Stimulated activated memory B cell treated with anti-CD40 and anti-IgM and Interleukin-4, amounts not matched to agents 10 μg/mL and 1 μg/mL and 100 μg/mL, for 72 hours (primary cell): ENCODE measurements around the gene BNIP2.
"Not testable (repeated sequence)": the region's sequence is repeated elsewhere in the genome, so short reads cannot be mapped to it uniquely, and the experiment has no call there.

Source experiments
- ATAC-seq: fragments of 150-1000 bp; cut with Tn5 transposase; 2 replicates; pipeline ENCODE4 v1.10.0; 2021
- H3K27ac Mint-ChIP-seq: one replicate; pipeline ENCODE4 v1.8.0; 2022; ENCODE audit warnings: mild to moderate bottlenecking, mixed read lengths
- H3K27me3 Mint-ChIP-seq: one replicate; pipeline ENCODE4 v1.8.0; 2022; ENCODE audit warnings: mixed read lengths
- H3K36me3 Mint-ChIP-seq: one replicate; pipeline ENCODE4 v1.8.0; 2022; ENCODE audit warnings: mixed read lengths
- H3K4me1 Mint-ChIP-seq: one replicate; pipeline ENCODE4 v1.8.0; 2022; ENCODE audit warnings: mixed read lengths
- H3K4me3 Mint-ChIP-seq: one replicate; pipeline ENCODE4 v1.8.0; 2022; ENCODE audit warnings: mild to moderate bottlenecking, moderate library complexity, mixed read lengths
- H3K9me3 Mint-ChIP-seq: one replicate; pipeline ENCODE4 v1.8.0; 2022; ENCODE audit warnings: mixed read lengths

BNIP2 gene

DNA sequence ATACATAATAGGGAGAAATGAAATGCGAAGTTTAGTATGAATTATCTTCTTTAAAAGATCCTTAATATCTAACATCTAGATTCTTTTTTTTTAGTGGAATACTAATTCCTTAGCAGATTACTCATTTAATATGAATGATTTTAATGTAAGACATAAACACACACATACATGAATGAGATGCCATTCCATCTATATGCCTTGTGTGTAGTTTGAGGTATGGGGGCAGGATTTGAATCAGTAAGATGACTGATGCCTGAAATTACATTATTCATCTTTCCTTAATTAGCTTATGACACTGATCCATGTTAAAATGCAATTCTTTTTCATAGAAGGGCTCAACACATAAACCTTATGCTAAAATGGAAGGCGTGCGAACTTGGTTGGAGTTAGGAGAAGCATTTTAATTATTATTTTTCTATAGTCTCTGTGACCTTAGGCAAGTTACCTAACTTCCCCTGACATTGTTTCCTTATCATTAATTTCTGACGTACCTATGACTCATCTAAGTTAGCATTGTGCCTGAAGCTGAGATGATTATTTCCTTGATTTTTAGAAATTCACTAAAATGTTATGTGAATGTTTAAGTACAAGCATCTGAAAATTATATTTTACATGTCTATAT, 10.8 kb upstream of the BNIP2 start:
- Mint-ChIP-seq H3K4me3 (no peak overlapping the region), H3K27ac (no peak overlapping the region), H3K4me1 (no peaks in the 10 kb centered on the region), H3K27me3 (no peaks in the 10 kb centered on the region), H3K9me3 (no peaks in the 10 kb centered on the region), H3K36me3 (peaks cover 3% of the 10 kb centered on the region)
- ATAC-seq, result no peak

DNA sequence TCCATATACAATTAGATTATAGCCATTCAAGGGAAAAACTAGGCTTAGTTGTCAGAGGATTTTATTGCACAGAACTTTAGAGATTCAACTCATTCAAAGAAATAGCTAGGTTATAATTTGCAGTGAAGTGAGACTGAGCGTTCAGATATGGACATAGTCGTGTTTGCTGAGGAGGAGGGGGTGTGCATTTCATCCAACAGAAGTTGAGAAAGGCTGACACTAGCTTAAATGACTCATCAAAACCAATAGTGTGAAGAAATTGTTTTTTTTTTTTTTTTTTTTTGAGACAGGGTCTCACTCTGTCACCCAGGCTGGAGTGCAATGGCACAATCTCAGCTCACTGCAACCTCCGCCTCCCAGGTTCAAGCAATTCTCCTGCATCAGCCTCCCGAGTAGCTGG, 8.9 kb upstream of the BNIP2 start:
- not testable (repeated sequence) for H3K27me3 Mint-ChIP-seq, H3K27ac Mint-ChIP-seq, ATAC-seq, H3K36me3 Mint-ChIP-seq, H3K9me3 Mint-ChIP-seq, H3K4me1 Mint-ChIP-seq, H3K4me3 Mint-ChIP-seq

DNA sequence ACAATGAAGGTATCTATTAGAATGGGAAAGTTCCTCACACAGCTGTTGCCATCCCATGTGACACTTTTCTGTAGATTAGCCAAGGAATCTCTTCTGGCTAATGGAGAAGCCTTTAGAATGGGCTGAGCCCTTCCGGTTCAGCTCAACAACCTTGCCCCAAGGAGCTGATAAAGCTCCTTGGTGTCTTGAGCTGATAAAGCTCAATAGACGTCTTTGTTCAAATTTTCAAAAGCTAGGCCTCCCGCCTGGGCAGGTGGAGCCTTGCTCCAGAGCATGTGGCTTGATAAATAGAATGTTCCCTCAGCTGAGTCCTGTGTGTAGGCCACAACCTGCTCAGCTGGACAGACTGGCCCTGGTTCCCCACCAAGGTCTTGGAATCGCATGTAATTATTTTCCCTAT, 7.2 kb upstream of the BNIP2 start:
- Mint-ChIP-seq H3K4me3 (no peak overlapping the region), H3K27ac (no peak overlapping the region), H3K27me3 (no peaks in the 10 kb centered on the region), H3K36me3 (peaks cover 8% of the 10 kb centered on the region), H3K9me3 (no peaks in the 10 kb centered on the region), H3K4me1 (no peaks in the 10 kb centered on the region)
- no peak for ATAC-seq

DNA sequence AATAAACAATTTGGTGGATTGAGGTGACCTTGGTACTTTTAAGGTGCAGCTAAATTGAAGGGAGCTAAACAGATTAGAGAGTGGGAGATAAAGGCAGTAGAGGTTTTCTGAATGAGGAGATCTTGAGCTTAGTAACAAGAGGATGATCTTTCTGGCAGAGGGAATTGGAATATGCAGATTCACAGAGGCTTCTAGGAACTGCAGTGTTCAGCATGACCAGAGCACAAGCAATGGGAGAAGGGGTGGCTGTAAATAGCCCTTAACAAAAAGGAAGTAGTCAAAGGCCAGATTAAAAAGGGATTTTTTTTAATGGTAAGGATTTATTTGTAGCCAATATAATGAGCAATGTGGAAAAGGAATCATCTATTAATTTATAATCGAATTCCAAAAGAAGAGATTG, 5.7 kb upstream of the BNIP2 start:
- no peaks in the 10 kb centered on the region for H3K27me3 Mint-ChIP-seq
- peaks cover 14% of the 10 kb centered on the region for H3K4me1 Mint-ChIP-seq
- no peak overlapping the region for H3K27ac Mint-ChIP-seq

DNA sequence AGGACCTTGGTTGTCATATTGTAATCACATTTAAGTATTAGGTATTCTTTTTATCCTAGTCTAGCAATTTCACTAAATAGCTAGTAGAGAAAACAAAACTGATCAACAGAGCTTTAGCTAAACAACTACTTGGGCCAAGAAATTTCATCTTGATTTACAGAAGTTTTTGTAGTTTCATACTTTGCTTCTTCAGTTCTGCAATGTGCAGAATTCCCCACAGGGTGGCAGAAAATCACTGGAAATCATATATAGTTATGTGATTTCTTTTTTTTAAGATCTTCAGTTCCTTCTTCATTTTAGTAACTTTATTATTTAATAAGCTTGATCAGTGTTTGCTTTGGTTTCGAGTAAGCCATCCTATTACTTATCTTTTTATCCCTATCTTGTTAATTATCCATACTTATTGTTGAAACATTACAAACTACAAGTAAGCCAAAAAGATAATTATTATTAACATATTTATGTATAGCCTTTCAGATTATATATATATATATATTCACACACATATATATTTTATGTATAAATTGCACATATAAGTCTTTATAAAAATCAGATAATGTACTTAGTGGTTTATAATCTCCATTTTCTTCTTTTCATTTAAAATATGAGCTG, 2.2 kb upstream of the BNIP2 start:
- no peak overlapping the region for H3K27ac Mint-ChIP-seq
- H3K4me1 Mint-ChIP-seq, result peaks cover 34% of the 10 kb centered on the region
- no peaks in the 10 kb centered on the region for H3K27me3 Mint-ChIP-seq
- no peak for ATAC-seq
- H3K9me3 Mint-ChIP-seq, result no peaks in the 10 kb centered on the region
- no peak overlapping the region for H3K4me3 Mint-ChIP-seq
- H3K36me3 Mint-ChIP-seq, result peaks cover 14% of the 10 kb centered on the region

More for the DNA sequence above, 5.7 kb upstream of the BNIP2 start:
- H3K36me3 Mint-ChIP-seq, result peaks cover 8% of the 10 kb centered on the region
- ATAC-seq, result no peak
- H3K4me3 Mint-ChIP-seq, result no peak overlapping the region
- H3K9me3 Mint-ChIP-seq, result no peaks in the 10 kb centered on the region

DNA sequence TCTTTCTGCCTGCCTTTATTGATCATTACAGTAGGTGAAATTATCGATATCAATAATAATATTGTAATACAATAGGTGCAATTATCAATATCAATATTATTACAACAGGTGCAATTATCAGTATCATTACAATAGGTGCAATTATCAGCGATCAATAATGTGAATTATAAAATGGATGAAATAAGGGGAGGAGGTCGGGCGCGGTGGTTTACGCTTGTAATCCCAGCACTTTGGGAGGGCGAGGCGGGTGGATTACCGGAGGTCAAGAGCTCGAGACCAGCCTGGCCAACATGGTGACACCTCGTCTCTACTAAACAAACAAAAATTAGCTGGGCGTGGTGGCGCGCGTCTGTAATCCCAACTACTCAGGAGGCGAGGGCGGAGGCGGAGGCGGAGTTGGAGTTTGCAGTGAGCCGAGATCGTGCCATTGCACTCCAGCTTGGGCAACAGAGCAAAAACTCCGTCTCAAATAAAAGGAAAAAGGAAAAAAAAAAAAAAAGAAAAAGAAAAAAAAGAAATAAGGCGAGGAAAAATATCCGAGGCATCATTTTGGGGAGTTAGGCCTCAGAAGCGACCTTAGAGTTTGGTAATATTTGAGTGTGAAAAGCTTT, 611 bp upstream of the BNIP2 start:
- peak; percentile 55 for ATAC-seq
- Mint-ChIP-seq H3K27me3 (no peaks in the 10 kb centered on the region), H3K4me1 (peaks cover 46% of the 10 kb centered on the region), H3K27ac (peak overlapping the region; percentile 93), H3K36me3 (peaks cover 9% of the 10 kb centered on the region), H3K9me3 (no peaks in the 10 kb centered on the region), H3K4me3 (peak overlapping the region; percentile 90)

DNA sequence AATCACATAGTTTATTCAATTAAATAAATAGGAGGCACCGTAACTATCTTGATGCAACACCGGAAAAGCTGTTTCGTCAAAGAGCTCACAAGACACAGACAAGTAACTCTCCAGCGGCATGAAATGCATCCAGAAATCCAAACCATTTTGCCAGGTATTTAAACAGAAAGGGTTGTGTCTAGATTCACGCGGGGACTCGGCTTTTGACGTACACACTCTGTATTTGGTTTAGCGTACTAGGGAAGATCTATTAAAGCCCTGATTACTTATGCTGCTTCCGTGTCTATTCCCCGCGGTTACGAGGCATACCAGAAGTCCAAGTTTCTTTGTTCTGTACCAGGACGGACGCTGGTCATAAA, 718 bp downstream of the BNIP2 start:
- peaks cover 48% of the 10 kb centered on the region for H3K4me1 Mint-ChIP-seq

DNA sequence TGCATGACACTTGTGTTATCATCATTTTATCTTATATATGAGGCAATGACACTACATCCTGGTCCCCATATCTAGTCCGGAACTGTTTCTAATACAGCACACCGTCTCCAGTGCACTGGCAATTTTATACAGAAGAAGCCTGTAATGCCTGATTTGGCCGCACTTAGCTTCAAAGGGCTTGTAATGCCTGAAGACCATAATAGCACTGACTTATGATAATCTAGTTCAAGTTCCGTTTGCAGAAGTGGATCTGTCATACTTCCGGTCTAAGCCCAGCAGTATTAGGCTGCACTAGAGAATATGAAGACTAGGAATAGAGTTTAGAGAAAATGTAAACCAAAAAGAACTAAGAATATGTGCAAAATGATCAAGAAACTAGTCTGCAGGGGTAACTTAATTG, 1.3 kb downstream of the BNIP2 start:
- no peaks in the 10 kb centered on the region for H3K9me3 Mint-ChIP-seq
- no peaks in the 10 kb centered on the region for H3K27me3 Mint-ChIP-seq
- ATAC-seq, result peak; percentile 46
- peak overlapping the region; percentile 90 for H3K4me3 Mint-ChIP-seq
- H3K4me1 Mint-ChIP-seq, result peaks cover 50% of the 10 kb centered on the region
- H3K27ac Mint-ChIP-seq, result peak overlapping the region; percentile 93
- H3K36me3 Mint-ChIP-seq, result peaks cover 11% of the 10 kb centered on the region

More for the DNA sequence above, 718 bp downstream of the BNIP2 start:
- no peaks in the 10 kb centered on the region for H3K9me3 Mint-ChIP-seq
- H3K4me3 Mint-ChIP-seq, result peak overlapping the region; percentile 90
- no peak for ATAC-seq
- peaks cover 6% of the 10 kb centered on the region for H3K36me3 Mint-ChIP-seq
- H3K27ac Mint-ChIP-seq, result peak overlapping the region; percentile 93
- H3K27me3 Mint-ChIP-seq, result no peaks in the 10 kb centered on the region

DNA sequence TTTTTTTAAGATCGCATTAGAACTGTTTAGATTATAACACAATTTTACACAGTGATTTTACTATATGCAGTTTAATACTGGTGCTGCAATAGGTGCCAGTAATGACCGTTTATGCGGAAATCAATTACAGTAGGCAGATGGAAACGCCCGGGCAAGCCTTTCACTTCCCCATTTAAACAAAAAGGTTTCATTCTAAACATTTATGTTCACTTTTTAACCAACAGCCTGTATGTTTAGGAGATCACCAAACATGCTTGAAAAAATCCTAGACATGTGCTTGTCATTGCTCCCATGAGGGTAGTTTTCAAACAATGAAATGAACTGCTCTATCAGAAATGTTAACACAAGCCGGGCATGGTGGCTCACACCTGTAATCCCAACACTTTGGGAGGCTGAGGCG, 2.7 kb downstream of the BNIP2 start:
- Mint-ChIP-seq H3K27me3 (no peaks in the 10 kb centered on the region), H3K27ac (peak overlapping the region; percentile 84), H3K4me1 (peaks cover 50% of the 10 kb centered on the region), H3K4me3 (peak overlapping the region; percentile 74), H3K9me3 (no peaks in the 10 kb centered on the region), H3K36me3 (peaks cover 16% of the 10 kb centered on the region)
- peak; percentile 35 for ATAC-seq

DNA sequence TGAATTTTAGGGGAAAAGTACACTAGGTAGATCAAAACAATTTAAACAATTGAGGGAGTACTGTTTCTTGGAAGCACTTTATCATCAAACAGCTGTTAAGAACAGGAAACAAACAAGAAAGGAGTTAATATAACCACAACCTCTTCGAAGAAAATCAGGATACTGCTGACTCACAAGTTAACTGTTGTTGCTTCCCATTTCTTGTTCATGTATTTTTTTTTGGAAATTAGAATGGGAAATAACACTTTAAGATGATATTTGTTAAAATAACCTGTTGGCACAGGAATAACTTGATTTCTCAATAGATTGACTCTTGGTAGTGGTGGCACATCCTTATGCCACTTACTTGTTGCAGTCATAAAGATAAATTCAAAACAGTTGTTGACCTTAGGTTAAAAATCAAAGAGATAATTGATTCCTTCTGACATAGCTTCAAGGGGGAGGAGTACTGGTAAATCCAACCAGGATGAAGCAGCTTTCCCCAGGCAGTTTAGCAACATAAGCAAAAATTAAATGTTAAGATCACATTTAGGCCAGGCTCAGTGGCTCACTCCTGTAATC, 3.3 kb downstream of the BNIP2 start:
- H3K9me3 Mint-ChIP-seq, result no peaks in the 10 kb centered on the region
- no peaks in the 10 kb centered on the region for H3K27me3 Mint-ChIP-seq
- peak overlapping the region; percentile 74 for H3K4me3 Mint-ChIP-seq
- peak overlapping the region; percentile 84 for H3K27ac Mint-ChIP-seq
- peaks cover 16% of the 10 kb centered on the region for H3K36me3 Mint-ChIP-seq
- no peak for ATAC-seq
- H3K4me1 Mint-ChIP-seq, result peaks cover 46% of the 10 kb centered on the region

DNA sequence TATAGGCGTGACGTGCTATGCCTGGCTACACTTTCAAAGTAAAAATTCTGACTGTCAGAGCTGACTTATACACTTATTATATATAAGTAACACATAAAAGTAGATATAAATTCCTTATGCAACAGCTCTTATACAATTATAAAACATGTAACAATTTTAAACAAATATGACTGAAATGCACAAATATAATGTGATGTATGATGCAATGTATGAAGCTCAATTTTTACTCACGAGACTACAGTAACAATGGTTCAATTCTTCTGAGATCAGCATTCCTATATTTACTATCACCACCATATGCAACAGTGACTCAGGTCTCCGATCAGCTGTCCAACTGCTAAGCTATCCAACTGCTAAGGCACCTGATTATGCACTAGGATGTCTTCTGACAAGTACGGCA, 8.2 kb downstream of the BNIP2 start:
- H3K27me3 Mint-ChIP-seq, result no peaks in the 10 kb centered on the region
- H3K4me1 Mint-ChIP-seq, result peaks cover 12% of the 10 kb centered on the region
- no peaks in the 10 kb centered on the region for H3K9me3 Mint-ChIP-seq
- ATAC-seq, result no peak
- no peak overlapping the region for H3K4me3 Mint-ChIP-seq
- no peak overlapping the region for H3K27ac Mint-ChIP-seq
- H3K36me3 Mint-ChIP-seq, result peaks cover 39% of the 10 kb centered on the region

DNA sequence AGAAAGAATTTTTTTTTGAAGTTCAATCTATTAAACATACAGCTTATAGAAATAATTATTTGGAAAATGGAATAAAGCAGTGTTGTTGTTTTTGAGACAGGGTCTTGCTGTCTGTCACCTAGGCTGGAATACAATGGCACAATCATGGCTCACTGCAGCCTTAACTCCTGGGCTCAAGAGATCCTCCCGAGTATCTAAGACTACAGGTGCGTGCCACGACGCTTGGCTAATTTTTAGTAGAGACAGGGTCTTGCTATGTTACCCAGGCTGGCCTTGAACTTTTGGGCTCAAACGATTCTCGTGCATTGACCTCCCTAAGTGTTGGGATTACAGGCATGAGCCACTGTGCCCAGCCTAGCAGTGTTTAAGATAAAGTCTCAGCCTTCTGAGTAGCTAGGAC, 8.8 kb downstream of the BNIP2 start:
- peaks cover 44% of the 10 kb centered on the region for H3K36me3 Mint-ChIP-seq

DNA sequence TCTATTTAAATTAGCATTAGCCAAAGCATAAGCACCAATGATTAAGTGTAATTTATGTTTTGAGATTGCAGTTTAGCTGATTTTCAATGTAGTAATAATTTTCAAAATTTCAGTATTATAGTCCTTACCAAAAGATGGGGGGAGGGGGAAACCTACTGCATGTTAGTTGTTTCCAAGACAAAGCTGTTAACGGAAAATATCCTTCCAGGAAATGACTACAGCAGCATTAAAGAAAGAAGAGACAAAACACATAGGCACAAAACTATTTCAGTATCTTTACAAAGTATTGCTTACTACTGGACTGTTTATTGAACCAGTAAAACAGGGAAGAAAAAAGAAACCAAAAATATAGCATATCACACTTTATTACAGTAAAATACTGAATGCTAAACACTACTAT, 10.5 kb downstream of the BNIP2 start:
- Mint-ChIP-seq H3K27ac (no peak overlapping the region), H3K4me1 (peaks cover 5% of the 10 kb centered on the region), H3K36me3 (peaks cover 44% of the 10 kb centered on the region), H3K27me3 (no peaks in the 10 kb centered on the region), H3K9me3 (no peaks in the 10 kb centered on the region), H3K4me3 (no peak overlapping the region)
- no peak for ATAC-seq

More for the DNA sequence above, 8.8 kb downstream of the BNIP2 start:
- no peaks in the 10 kb centered on the region for H3K27me3 Mint-ChIP-seq
- H3K27ac Mint-ChIP-seq, result no peak overlapping the region
- no peak overlapping the region for H3K4me3 Mint-ChIP-seq
- ATAC-seq, result no peak
- H3K9me3 Mint-ChIP-seq, result no peaks in the 10 kb centered on the region
- peaks cover 7% of the 10 kb centered on the region for H3K4me1 Mint-ChIP-seq

DNA sequence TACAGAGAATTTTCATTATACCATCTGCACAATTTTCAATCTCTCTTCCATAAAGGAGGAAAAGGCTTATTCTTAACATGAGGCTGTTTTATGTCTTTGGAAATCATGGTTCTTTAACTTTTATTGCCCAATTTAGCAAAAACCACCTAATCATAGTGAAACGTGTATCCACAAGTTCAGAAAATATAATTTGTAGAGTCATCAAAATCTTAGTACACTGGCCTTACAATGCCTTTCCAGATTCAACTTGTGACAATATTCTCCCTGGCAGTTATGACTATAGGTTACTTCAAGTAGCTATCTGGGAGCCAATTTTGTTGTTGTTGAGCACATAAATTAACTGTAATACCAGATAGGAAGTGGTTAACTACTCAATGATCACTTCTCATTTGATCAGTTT, 10.9 kb downstream of the BNIP2 start:
- Mint-ChIP-seq H3K27ac (peak overlapping the region; percentile 24), H3K36me3 (peaks cover 42% of the 10 kb centered on the region)
- ATAC-seq, result no peak

DNA sequence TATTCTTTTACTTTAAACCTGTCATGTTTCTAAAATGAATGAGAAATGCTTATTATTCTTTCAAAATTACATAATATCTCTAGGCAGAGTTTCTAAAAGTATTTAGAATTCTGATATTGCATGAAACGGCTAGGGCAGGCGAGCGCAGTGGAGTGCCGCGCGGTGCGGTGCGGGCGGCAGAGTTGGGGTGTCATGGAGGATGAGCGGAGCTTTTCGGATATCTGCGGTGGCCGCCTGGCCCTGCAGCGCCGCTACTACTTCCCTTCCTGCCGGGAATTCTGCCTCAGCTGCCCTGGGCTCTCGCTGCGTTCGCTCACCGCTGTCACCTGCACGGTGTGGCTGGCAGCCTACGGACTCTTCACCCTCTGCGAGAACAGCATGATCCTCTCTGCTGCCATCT, 12.6 kb downstream of the BNIP2 start:
- H3K4me1 Mint-ChIP-seq, result no peaks in the 10 kb centered on the region
- no peak for ATAC-seq
- peaks cover 45% of the 10 kb centered on the region for H3K36me3 Mint-ChIP-seq
- H3K27ac Mint-ChIP-seq, result no peak overlapping the region
- no peak overlapping the region for H3K4me3 Mint-ChIP-seq
- no peaks in the 10 kb centered on the region for H3K27me3 Mint-ChIP-seq
- no peaks in the 10 kb centered on the region for H3K9me3 Mint-ChIP-seq

More for the DNA sequence above, 10.9 kb downstream of the BNIP2 start:
- Mint-ChIP-seq H3K27me3 (no peaks in the 10 kb centered on the region), H3K9me3 (no peaks in the 10 kb centered on the region), H3K4me1 (peaks cover under 1% of the 10 kb centered on the region), H3K4me3 (no peak overlapping the region)

DNA sequence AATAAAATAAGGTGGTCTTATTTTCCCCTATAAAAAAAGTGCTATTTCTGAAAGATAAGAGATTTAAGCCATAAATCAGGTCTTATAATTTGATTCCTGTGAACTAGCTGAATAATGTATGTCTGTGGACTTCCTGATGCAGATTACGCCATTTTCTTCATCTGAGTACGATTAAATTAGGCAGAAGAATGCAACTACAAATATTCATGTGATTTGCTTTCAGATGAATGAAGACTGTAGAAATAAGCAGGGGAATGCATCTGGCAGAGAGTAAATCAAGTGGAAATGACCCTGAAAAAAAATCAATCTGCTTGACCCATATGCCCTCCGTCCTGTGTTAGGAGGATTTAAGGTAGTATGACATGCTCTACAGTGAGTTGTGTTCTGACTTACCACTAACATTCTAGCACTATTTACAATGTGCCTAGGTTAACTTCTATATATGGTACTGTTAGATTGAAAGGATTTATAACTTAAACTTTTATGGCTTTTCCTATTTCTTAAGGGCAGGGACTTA, 14.7 kb downstream of the BNIP2 start:
- Mint-ChIP-seq H3K36me3 (peaks cover 49% of the 10 kb centered on the region), H3K27ac (no peak overlapping the region), H3K4me3 (no peak overlapping the region), H3K27me3 (no peaks in the 10 kb centered on the region), H3K9me3 (no peaks in the 10 kb centered on the region), H3K4me1 (no peaks in the 10 kb centered on the region)
- ATAC-seq, result no peak
